Measurements from ENCODE around the gene CYFIP1.
A peak's percentile ranks its signal among the peaks of the same experiment; 100 is the strongest.

Gene CYFIP1

DNA sequence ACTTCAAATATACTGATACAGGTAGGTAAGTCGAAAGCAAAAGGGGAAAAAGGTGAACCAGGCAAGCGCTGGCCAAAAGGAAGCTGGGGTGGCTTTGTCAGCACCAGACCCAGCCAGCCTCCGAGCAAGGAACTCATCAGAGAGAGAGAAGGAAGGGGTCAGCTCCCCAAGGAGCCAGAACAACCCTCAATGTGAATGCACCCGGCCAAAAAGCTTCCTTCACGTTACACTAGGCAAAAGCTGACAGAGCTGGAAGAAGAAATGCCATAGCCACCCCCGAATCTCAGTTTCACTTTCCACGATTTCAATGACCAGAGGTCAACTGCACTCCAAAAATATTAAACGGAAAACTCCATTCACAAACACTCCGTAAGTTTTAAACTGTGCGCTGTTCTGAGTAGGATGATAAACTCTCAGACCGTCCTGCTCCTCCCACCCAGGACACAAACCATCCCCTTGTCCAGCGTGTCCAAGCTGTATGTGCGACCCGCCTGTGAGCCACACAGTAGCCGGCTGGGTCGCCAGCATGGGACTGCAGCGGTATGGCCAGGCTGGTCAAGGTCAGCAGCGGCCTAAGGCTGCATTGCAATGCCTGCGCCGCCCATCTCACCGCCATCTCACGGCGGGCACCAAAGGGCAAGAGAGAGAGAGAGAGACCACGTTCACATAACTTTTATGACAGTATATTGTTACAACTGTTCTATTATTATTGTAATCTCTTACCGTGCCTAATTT, 29.7 kb downstream of the CYFIP1 start:
- no peaks in the 10 kb centered on the region for H3K9me3 ChIP-seq (ENCODE audit: insufficient read depth, low read length)
- no peak overlapping the region for H3K4me3 ChIP-seq (ENCODE audit: low read length)
- no peak overlapping the region for H2AFZ ChIP-seq (ENCODE audit: low read depth, low read length)
- H4K20me1 ChIP-seq (ENCODE audit: insufficient read depth, low read length): no peaks in the 10 kb centered on the region
- H3K27ac ChIP-seq (ENCODE audit: low read length): no peak overlapping the region
- H3K27me3 ChIP-seq (ENCODE audit: low read depth, low read length): no peaks in the 10 kb centered on the region
- no peak overlapping the region for H3K4me2 ChIP-seq (ENCODE audit: low read length)
- no peak overlapping the region for H3K9ac ChIP-seq (ENCODE audit: low read length)
- no peak for TF ChIP-seq EZH2phosphoT487 (IDR thresholded peaks at IDR 0.05; ENCODE audit: low read depth)
- TF ChIP-seq, protein P1, sequence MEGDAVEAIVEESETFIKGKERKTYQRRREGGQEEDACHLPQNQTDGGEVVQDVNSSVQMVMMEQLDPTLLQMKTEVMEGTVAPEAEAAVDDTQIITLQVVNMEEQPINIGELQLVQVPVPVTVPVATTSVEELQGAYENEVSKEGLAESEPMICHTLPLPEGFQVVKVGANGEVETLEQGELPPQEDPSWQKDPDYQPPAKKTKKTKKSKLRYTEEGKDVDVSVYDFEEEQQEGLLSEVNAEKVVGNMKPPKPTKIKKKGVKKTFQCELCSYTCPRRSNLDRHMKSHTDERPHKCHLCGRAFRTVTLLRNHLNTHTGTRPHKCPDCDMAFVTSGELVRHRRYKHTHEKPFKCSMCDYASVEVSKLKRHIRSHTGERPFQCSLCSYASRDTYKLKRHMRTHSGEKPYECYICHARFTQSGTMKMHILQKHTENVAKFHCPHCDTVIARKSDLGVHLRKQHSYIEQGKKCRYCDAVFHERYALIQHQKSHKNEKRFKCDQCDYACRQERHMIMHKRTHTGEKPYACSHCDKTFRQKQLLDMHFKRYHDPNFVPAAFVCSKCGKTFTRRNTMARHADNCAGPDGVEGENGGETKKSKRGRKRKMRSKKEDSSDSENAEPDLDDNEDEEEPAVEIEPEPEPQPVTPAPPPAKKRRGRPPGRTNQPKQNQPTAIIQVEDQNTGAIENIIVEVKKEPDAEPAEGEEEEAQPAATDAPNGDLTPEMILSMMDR (IDR thresholded peaks at IDR 0.05; ENCODE audit: low read depth, low read length): no peak
- no peaks in the 10 kb centered on the region for H3K36me3 ChIP-seq (replicated peaks; ENCODE audit: low read depth, low read length)
- peaks cover 9% of the 10 kb centered on the region for H3K4me1 ChIP-seq (ENCODE audit: low read length)
- no peaks in the 10 kb centered on the region for H3K79me2 ChIP-seq (ENCODE audit: low read length)

DNA sequence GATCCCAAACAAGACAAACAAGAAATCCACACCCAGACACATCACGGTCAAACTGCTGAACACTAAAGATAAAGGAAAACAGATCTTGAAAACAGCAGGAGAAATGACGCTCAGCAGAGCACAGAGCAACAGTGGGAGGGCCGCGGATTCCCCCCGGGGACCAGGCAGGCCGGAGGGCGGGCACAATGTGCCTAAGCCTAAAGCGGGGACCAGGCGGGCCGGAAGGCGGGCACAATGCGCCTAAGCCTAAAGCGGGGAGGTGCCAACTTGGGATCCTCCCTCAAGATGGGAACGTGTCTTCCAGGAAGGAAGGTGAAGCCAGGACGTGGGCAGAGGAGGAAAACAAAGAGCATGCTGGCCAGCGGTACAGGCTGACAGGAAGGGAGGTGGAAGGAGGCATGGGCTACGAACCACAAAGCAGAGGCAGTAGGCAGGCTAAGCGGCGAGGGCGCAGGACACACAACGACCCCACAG, 31.1 kb downstream of the CYFIP1 start:
- H3K79me2 ChIP-seq (ENCODE audit: low read length): no peaks in the 10 kb centered on the region
- no peak overlapping the region for H3K27ac ChIP-seq (ENCODE audit: low read length)
- no peaks in the 10 kb centered on the region for H3K36me3 ChIP-seq (replicated peaks; ENCODE audit: low read depth, low read length)
- H4K20me1 ChIP-seq (ENCODE audit: insufficient read depth, low read length): no peaks in the 10 kb centered on the region
- H3K4me3 ChIP-seq (ENCODE audit: low read length): peak overlapping the region; percentile 78
- peak overlapping the region; percentile 50 for H3K9ac ChIP-seq (ENCODE audit: low read length)
- TF ChIP-seq, protein P1 (IDR thresholded peaks at IDR 0.05; ENCODE audit: low read depth, low read length): no peak
- no peak for TF ChIP-seq EZH2phosphoT487 (IDR thresholded peaks at IDR 0.05; ENCODE audit: low read depth)
- H3K27me3 ChIP-seq (ENCODE audit: low read depth, low read length): no peaks in the 10 kb centered on the region
- peak overlapping the region; percentile 82; the same call in 1 of the 2 replicates for H2AFZ ChIP-seq (ENCODE audit: low read depth, low read length)
- no peaks in the 10 kb centered on the region for H3K9me3 ChIP-seq (ENCODE audit: insufficient read depth, low read length)
- peaks cover 9% of the 10 kb centered on the region for H3K4me1 ChIP-seq (ENCODE audit: low read length)
- H3K4me2 ChIP-seq (ENCODE audit: low read length): peak overlapping the region; percentile 80

DNA sequence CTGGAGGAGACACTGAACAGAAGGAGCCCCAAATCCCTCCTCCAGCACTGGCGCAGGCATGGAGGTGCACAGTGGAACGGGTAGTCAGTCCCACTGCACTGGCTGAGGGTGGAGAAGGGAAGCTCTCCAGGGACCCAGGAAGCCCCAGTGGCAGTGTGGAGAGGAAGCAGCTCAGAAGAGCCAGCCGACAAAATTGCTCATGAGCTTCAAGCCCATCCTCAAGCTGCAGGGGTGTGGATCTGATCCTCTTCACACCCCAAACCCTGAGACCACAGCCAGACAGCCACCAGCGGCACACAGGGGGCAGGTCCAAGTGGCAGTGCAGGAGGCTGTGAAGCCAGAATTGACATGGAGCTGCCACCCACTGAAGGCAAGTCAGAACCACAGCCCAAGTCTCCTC, 32.1 kb downstream of the CYFIP1 start:
- Histone ChIP-seq H3K4me1 (ENCODE audit: low read length) (peaks cover 9% of the 10 kb centered on the region), H3K4me3 (ENCODE audit: low read length) (no peak overlapping the region), H3K27me3 (ENCODE audit: low read depth, low read length) (no peaks in the 10 kb centered on the region), H2AFZ (ENCODE audit: low read depth, low read length) (no peak overlapping the region), H3K27ac (ENCODE audit: low read length) (no peak overlapping the region), H3K36me3 (replicated peaks; ENCODE audit: low read depth, low read length) (no peaks in the 10 kb centered on the region), H3K9ac (ENCODE audit: low read length) (no peak overlapping the region), H3K9me3 (ENCODE audit: insufficient read depth, low read length) (no peaks in the 10 kb centered on the region), H4K20me1 (ENCODE audit: insufficient read depth, low read length) (no peaks in the 10 kb centered on the region), H3K4me2 (ENCODE audit: low read length) (no peak overlapping the region), H3K79me2 (ENCODE audit: low read length) (no peaks in the 10 kb centered on the region)
- TF ChIP-seq, protein P1 (IDR thresholded peaks at IDR 0.05; ENCODE audit: low read depth, low read length): no peak
- TF ChIP-seq EZH2phosphoT487 (IDR thresholded peaks at IDR 0.05; ENCODE audit: low read depth): no peak

DNA sequence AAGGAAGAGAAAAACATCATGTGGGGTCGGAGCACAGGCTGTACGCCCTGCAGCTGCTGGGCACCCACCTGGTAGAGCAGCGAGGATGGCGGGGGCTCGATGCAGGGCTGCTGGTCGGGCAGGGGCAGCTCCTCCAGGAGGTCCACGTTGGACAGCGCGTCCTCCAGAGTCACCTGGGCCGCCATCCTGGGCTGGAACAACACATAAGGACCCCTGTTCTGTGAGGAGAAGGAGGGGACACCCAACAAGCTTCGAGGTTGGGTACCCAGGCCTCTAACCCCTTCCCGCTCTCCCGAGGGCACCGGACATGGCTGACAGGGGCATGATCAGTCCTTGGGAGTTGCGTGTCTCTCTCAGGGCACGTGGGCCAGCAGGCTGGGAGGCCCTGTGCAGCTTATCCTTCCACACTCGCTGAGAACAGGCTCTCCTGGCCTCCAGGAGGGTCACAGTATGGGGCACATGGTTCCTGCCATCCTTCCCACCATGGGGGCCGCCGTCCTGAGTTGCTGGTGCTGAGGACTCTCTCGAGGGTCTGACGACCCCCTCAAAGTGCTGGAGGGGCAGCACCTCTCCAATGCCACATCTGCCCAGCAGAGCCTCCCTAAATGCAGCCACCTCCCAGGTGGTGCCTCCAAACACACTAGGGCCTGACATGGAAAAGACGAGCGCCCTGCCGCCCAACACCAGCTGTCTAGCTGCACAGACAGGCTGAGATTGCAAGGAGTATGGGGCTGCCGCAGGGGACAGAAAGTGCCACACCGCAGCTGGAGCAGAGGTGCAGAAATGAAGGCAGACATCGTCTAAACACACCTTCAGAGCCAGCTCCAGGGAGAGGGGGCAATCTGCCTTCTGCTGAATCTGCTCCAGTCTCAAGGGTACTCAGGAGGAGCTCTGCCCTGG, 32.8 kb downstream of the CYFIP1 start:
- TF ChIP-seq, protein P1 (IDR thresholded peaks at IDR 0.05; ENCODE audit: low read depth, low read length): no peak
- TF ChIP-seq EZH2phosphoT487 (IDR thresholded peaks at IDR 0.05; ENCODE audit: low read depth): no peak
- Histone ChIP-seq H3K36me3 (replicated peaks; ENCODE audit: low read depth, low read length) (no peaks in the 10 kb centered on the region), H3K27me3 (ENCODE audit: low read depth, low read length) (no peaks in the 10 kb centered on the region), H3K27ac (ENCODE audit: low read length) (no peak overlapping the region), H3K9ac (ENCODE audit: low read length) (no peak overlapping the region), H3K79me2 (ENCODE audit: low read length) (no peaks in the 10 kb centered on the region), H3K4me1 (ENCODE audit: low read length) (peaks cover 9% of the 10 kb centered on the region), H3K4me2 (ENCODE audit: low read length) (no peak overlapping the region), H2AFZ (ENCODE audit: low read depth, low read length) (no peak overlapping the region), H3K4me3 (ENCODE audit: low read length) (no peak overlapping the region), H3K9me3 (ENCODE audit: insufficient read depth, low read length) (no peaks in the 10 kb centered on the region), H4K20me1 (ENCODE audit: insufficient read depth, low read length) (no peaks in the 10 kb centered on the region)
